ENCODE measurements around the gene RBMX.

GRCh38 chrX:136868283-136869055 lies 12.1 kb downstream of the RBMX start:
- TF ChIP-seq CTCF (IDR thresholded peaks at IDR 0.05; ENCODE audit: low read length) = no peak
- TF ChIP-seq EZH2 (optimal IDR thresholded peaks at IDR 0.05; ENCODE audit: low read depth, low read length) = no peak
